NCI-H2029 (cell line): ENCODE measurements around the gene LDLRAD4.

Source experiments
- DNase-seq: peaks from one replicate; lab custom pipeline; 2025; lab: John Stamatoyannopoulos, UW

The LDLRAD4 gene

DNA sequence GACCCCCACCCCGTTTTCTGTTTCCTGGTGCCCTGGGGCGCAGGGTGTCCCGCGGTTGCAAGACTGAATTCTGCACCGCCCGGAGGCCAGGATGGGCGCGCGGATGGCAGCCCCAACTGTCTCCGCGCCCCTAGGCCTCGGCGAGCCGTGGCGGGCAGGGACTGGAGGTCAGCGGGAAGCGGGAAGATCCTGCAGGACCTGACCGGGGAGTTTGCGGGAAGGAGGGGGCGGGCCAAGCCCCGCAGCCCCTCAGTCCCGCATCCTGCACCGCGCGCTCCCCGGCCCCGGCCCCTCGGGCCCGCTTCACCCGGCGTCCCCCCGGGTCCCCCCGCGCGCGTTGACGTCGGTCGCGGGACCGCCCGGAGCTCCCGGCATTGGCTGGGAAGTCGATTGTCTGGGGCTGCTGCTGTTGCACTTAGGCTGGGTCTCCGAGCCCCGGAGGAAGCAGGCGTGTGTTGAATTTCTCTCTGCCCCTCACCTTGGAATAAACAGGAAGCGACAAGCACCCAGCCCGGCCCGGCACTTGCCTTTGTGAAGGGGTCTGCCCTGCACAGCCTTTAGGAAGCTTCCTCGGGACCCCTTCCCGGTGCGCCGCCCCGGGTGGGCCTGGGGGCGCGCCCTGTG, at the start of gene LDLRAD4:
Gene LDLRAD4, plus strand, starts transcription at position 393 of the 624 bp plus-strand sequence.
- DNase-seq: peak; percentile 11

- DNase-seq: no peak
These were observed 44.9 kb upstream of the LDLRAD4 start for GRCh38 chr18:13173578-13174145.

DNA sequence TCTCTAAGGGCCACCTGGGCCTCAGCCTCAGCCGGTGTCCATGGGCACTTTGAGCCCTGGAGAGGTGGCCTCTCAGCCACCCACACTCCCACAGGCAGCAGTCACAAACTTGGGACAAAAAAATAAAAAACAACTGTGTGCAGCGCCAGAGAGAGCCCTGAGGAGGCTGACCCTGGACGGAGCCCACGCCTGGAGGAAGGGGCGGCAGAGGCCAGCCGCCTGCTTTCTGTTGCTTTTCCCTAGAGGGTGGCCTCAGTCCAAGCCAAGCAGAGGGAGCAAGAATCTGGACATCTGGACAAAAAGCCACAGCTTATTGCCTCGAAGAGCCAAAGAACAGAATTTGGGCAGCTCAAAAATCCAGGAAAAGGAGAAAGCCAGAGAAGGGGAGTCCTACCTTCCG, 43.3 kb upstream of the LDLRAD4 start:
- no peak for DNase-seq

DNA sequence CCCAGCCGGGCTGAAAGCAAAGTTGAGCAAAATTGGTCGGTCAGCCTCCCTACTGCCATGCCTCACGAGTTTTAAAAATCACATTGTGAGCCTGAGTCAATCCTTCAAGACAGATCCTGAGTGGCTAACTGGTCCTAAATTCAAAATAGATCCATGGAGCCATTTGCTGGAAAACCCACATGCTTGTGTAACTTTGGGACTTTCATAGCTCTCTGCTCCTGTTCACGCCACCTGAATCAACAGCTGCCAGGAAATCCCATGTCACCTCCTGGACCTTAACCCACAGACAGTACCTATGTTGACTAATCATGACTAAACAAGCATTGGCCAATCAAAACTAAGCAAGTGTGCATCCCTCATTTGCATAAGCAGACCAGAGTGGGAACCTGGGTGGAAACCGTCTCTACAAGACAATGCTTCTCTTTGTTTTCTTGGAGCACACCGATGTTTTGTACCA, 42.8 kb upstream of the LDLRAD4 start:
- no peak for DNase-seq

GRCh38 chr18:13176847-13177246, 41.7 kb upstream of the LDLRAD4 start:
- DNase-seq: no peak

- DNase-seq: no peak
These were observed 40.4 kb upstream of the LDLRAD4 start for GRCh38 chr18:13178197-13178596.

DNA sequence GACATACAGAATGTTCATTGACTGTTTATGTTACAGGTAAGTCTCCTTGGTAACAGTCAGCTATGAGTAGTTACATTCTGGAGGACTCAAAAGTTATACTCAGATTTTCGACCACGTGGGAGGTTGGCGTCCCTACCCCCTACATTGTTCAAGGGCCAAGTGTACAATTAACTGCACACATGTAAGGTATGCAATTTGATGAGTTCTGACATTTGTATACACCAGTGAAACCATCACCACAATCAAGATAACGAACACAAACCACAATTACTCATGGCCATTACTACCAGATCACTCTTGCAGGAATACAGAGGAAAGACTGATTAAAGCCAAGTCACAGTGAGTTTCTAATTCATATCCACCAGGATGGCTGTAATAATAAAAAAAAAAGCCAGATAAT, 39.6 kb upstream of the LDLRAD4 start:
- no peak for DNase-seq

DNA sequence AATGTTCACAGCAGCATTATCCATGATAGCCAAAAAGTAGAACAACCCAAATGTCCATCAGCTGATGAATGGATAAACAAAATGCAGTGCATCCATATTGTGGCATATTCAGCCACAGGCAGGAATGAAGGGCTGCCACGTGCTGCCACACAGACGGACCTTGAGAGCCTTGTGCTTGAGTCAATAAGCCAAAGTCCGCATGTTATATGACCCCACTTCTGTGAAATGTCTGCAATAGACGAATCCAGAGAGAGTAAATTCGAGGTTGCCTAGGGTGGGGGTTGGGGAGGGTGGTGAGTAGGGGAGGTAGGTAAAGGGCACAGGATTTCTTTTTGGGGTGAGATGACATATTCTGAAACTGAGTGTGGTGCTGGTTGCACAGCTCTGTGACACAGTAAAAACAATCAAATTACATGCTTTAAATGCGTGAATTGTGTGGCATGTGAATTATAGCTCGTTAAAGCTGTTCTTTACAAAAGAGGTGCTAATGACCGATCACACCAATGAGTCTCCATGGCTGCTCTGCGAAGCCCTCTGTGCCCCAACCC, 38.9 kb upstream of the LDLRAD4 start:
- DNase-seq: no peak

GRCh38 chr18:13180614-13181375, 37.8 kb upstream of the LDLRAD4 start:
- no peak for DNase-seq

DNA sequence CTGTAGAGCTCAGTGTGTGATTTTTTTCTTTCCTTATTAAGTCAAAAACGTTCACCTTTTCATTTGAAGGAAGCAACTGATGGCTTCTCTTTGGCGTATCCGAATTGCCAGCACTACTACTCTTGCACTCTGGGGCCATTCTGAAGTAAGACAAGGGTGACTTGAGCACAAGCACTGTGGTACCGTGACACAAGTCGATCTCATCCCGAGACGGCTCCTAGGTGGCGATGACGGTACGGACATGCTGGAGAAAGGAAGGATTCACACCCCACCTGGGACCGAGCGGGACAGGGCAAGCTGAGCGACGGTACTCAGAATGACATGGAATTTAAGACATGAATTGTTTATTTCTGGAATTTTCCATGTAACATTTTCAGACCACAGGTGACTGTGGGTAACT, 36.8 kb upstream of the LDLRAD4 start:
- no peak for DNase-seq

DNA sequence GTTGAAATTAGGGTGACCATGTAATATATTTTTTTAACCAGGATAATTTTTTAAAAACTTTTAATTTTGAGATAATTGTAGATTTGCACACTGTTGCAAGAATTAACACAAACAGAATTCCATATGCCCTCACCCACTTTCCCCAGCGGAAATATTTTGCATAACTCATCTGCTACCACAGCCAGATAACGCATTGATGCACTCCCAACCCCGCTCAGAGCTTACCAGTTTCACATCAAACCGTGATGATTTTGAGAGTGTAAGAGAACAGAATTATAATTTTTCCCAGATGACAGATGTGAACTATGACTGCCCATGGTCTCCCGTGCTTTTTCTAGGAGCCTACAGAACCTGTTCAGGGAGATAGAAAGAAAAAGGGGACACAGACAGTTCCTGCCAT, 35.2 kb upstream of the LDLRAD4 start:
- no peak for DNase-seq

DNA sequence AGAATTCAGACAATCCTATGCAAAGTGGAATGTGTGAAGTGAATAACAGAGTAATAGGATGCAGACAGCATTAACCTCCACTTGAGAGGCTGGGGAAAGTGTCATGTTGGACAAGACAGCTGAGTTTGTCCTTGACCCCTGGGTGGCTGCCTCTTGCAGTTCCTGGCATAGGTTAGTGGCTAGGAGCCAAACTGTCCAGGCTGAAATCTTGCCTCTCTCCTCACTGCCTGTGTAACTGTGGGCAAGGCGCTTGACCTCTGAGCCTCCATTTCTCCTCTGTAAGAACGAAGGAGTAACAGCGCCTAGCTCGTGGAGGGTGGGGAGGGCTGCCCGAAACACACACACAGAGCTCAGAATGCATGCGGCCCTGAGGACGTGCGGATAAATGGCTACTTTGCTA, 34.8 kb upstream of the LDLRAD4 start:
- no peak for DNase-seq

GRCh38 chr18:13184396-13184795, 34.2 kb upstream of the LDLRAD4 start:
- no peak for DNase-seq

DNA sequence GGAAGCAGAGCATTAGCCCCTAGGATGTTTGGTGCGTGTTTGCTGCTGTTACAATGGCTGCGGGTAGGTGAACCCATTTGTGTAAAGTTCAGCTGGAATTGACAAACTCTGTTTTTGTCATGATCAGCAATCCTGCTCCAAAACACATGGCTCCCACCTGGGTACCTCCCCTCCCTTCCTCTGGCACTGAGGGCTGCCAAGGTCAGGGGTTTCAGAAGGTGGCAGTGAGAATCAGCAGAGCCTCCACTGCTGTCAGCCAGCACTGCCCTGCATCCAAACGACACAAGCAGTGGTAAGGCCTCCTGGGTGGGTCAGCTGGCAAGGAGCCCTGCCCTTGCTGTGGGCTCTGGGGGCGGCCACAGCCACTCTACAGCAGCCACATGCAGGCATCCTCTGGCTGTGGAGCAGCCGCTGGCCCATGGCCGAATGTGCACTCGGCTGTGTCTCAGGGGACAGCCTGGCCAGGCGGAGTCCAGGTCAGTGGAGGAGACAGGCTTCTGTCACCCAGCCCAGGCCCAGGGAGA, 32.8 kb upstream of the LDLRAD4 start:
- DNase-seq: no peak

DNA sequence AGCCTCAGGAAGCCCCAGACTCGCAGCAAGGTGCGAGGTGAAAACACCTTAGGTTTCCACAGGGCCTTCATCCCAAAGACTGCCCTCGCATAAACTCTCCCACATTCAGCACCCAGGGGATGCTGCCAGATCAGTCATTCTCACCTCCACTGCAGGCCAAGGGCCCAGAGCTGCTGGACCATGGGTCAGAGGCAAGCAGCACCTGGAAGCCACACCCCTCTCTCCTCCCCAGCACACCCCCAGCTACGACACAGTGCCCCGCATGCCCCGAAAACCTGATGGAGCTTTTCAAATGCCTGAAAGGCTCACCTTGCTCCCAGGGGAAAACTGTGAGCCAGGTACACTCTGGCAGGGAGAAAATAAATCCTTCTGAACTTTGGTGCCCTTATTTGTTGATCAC, 31.9 kb upstream of the LDLRAD4 start:
- DNase-seq: no peak

DNA sequence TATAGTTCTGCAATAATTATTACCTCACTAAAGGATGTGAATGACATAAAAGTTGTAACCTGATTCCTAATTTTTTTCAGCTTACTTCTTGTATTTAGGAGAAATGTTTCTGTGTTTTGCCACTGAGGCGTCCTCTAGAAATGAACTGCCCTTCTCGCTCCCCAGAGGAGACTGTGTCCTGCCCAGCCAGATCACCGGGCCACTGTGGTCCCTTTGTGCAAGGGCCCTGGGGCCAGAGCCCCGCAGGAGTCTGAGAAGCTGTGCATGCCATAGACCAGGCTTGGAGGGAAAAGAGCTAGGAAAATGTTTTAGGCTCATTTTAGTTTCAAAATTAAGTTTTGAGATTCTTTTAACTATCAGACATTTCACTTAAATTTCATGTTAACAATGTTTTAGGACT, 31.1 kb upstream of the LDLRAD4 start:
- no peak for DNase-seq

DNA sequence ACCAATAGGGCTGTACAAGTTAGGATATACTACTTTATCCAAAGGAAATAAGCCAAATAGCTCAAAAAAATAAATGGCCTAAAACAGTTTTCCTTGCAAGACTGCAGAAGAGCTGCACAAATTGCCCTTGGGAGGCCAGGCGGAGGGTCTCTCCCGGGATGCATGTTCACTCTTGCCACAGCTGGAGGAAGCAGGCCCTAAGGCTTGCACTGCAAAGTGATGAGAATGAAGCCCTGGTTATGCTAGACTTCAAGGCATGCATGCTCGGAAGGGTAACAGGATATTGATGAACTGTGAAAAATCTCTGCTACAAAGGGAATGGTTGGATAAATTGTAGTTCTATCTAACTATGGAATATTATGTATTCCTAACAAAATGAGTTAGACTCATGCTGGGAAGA, 27.5 kb upstream of the LDLRAD4 start:
- DNase-seq: no peak

- no peak for DNase-seq
These were observed 26.8 kb upstream of the LDLRAD4 start for GRCh38 chr18:13191779-13192178.

- no peak for DNase-seq
These were observed 25.6 kb upstream of the LDLRAD4 start for GRCh38 chr18:13192970-13193369.

DNA sequence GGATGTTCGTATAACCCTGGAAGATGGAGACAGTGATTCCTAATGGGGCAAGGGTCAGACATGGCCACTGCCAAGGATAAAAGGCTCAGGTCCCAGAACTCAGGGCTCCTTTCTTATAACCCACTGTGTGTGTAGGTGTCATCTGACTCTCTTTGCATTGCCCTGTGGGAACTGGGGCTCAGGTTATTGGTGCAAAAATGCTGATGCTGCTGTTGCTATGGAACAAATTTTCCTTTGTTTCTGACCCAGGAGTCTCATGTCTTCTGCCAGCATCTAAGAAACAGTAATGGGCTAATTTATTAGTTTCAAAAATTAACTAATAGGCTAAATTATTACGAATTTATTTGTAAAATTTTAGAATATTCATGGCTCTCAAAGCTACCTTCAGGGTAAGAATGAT, 24.3 kb upstream of the LDLRAD4 start:
- no peak for DNase-seq

GRCh38 chr18:13198701-13199100, 19.9 kb upstream of the LDLRAD4 start:
- no peak for DNase-seq

DNA sequence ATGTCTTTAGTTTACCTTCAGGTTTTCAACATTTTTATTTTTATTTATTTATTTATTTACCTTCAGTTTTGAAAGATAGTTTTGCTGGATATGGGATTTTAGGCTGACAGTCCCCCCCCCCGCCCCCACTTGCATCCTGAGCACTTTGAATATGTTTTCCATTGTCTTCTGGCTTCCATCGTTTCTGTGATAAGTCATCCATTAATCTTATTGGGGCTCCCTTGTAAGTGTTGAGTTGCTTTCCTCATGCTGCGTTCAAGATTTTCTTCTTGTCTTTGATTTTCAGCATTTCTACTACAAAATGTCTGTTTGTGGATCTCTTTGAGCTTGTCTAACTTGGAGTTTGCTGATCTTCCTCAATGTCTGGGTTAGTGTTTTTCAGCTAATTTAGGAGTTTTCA, 19.4 kb upstream of the LDLRAD4 start:
- no peak for DNase-seq

DNA sequence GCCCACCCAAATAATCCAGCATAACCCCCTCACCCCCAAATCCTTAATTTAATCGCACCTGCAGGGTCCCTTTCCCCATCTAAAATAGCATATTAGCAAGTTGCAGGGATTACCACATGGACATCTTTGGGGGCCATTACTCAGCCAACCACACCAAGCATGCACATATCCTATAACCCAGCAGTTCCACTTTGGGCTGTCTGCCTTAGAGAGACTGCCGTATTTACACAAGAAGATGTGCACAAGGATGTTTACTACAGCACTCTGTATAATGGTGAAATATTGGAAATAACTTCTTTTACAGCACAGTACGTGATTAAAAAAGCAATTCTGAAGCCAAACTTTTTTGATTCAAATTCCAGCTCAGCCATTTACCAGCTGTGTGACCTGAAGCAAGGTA, 17.3 kb upstream of the LDLRAD4 start:
- DNase-seq: no peak
